ENCODE data around the gene PKLR.

GRCh38 chr1:155295942-155296267 lies 5.3 kb downstream of the PKLR start:
- TF ChIP-seq EZH2phosphoT487 (IDR thresholded peaks at IDR 0.05; ENCODE audit: borderline replicate concordance, low read length) = no peak
- no peak for TF ChIP-seq CTCF (IDR thresholded peaks at IDR 0.05; ENCODE audit: low read depth, low read length, poor library complexity, severe bottlenecking)

Data from DOHH2 (cell line).